ENCODE measurements around the gene LYVE1.
"Not testable (repeated sequence)": the region's sequence is repeated elsewhere in the genome, so short reads cannot be mapped to it uniquely, and the experiment has no call there.

The LYVE1 gene, protein sequence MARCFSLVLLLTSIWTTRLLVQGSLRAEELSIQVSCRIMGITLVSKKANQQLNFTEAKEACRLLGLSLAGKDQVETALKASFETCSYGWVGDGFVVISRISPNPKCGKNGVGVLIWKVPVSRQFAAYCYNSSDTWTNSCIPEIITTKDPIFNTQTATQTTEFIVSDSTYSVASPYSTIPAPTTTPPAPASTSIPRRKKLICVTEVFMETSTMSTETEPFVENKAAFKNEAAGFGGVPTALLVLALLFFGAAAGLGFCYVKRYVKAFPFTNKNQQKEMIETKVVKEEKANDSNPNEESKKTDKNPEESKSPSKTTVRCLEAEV

DNA sequence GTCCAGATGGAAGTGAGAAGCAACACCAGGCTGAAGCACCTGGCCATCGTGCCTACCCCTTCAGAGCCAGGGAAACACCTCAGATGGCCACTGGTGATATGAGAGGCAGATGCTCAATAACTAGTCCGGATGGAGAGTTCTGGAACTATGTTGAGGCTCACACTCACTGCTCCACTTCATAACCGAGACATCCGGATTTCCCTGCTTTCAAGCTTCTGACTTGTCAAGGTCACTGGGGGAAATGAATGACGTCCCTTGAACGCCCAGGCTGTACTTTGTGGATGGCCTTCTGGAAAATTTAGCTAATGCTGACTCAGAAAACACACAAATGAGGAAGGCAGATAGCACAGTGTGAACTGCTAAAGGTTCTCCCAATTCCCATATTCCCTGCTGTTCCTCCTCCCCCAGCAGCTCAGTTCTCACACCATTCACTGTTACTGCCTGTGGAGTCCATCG lies at the start of gene LYVE1:
Gene LYVE1, minus strand, starts transcription at position 180 of the 456 bp plus-strand sequence. Its CDS starts 133 bp downstream, at position 47.
- no peak for DNase-seq

DNA sequence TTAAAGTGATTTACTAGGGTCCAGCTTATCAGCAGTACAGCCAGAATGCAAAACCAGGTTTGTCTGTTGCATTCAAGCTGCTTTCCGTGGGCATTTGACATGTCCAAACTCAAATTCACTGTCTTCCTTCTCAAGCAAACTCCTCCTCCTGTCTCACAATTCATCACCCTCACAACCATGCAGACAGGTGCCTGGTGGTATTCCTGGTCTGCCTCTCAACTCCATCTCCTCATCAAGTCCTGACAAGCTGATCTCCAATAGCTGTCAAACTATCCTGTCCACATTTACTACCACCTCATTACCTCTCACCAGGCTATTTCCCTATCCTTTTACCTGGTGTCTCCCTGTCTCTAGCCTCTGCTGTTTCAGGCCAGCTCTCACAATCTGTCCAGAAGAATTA lies 49.1 kb upstream of the LYVE1 start:
- no peak for DNase-seq

DNA sequence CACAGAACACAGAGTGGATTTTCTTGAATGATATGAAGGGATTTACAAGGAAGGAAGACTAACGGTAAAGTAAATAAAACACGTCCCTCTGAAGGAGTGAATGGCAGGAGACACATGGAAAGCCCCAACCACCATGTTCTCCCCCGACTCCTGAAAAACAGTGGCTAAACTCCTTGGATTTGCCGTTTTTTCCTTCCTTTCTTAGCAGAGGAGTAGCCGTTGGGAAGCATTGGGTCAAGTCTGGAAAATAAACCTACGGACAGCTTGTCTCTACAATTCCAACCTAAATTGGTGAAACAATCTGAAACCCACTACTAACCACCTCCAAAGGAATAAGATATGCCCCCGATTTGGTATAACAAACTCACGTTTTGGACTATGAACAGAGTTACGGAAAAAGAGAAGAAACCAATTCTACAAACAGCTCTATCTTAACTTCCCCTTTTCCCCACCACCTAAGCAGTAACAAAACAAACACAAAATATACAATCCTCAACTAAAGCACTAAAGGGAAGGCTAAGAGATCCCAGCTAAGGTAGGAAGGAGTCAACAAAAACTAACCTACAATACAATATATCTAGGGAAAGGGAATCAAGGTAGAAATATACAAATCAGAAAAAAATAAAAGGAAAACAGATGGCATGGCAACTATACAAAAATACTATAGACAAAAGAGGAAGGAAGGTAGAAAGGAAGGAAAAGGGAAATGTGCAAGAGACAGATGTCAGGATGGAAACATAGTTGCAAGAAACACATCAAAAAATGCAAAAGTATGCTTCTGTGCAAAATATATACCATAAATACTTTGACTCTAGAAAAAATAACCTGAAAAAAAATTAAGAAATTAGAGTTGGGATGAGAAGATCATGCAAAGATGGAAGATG lies 43.8 kb upstream of the LYVE1 start:
- DNase-seq = no peak

DNA sequence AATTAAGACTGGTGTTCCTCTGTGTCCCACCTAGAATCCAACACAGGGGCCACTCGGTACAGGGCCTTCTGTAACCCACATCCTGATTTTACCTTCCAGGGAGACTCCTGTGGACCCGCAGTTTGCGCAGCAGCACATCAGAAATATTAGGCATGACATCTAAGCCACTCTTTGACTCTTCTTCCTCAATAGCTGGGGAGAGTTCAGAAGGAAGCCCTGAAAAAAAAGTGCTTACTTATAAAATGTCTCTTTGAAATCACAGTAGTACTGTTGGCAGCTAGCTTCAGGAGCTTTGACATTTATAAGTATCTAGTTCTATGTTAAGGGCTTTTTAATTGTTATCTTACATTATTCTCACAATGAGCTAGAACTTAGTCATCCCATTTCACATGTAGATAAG lies 41.2 kb upstream of the LYVE1 start:
- DNase-seq = no peak

DNA sequence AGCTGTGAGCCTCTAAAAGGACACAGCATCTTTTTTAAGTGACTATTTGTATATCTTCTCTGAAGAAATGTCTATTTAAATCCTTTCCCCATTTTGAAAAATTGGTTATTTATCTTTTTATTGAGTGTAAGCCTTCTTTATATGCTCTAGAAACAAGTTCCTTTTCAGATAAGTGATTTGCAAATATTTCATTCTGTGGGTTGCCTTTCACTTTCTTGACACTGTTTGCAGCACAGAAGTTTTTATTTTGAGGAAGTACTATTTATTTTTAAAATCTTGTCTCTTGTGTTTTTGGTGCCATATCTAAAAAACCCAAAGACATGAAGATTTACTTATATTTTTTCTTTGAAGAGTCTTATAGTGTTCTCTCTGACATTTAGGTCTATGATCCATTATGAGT lies 40.1 kb upstream of the LYVE1 start:
- DNase-seq = no peak

DNA sequence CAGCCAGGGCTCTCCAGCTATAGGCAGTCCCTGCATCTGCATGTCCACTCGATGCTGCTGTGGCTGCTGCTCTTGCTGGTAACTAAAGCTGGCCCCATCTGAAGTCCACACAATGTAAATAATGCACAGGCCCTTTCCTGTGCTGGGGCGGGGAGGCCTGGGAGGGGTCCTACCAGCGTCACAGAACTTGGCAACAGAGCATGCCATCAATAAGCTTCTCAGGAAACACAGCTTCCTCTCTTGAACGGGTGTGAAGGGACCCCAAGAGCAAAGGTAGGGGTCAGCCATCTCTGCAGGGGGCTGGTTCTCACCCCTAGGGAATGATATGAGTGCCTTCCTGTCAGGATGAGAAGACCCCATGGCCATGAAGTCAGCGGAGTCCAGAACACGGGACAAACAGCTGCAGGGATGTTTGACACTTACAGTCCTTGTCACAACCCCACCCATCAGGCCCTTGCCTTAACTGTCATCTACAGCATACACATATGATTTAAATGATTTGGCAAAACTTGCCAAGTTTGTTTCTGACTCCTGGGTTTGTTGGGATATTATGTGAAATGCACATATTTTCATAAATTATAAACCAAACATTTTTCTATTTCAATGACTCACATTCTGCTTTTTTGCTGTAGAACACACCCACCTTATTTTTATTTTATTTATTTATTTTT lies 39.1 kb upstream of the LYVE1 start:
- no peak for DNase-seq

DNA sequence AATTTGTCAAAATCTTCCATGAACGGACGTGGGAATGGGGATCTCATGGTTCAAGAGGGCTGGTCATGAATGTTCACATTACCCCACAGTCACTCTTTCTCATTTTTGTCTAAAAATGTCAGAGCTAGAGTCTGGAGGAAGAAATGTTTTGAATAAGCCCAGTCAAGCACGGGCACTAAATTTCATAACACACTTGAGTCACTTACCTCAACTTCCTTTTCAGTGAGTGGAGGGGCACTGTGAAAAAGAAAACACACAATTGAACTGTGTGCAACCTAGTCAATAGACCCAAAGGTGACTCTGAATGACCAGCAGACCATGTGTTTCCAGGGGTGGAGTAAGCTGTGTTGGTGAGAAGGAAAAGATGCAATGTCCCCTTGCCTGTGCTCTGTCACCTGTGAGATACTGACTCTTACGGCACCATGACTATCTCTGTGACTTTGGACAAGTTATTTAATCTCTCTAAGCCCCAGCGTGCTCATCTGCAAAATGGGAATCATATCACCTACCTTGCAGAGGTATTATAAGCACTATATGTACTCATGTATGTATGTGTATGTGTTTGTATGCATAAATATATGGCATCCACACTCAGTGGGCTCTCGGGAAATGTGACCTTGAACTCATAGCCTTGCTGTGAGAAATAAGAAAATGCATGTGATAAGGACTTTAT lies 38.2 kb upstream of the LYVE1 start:
- no peak for DNase-seq

DNA sequence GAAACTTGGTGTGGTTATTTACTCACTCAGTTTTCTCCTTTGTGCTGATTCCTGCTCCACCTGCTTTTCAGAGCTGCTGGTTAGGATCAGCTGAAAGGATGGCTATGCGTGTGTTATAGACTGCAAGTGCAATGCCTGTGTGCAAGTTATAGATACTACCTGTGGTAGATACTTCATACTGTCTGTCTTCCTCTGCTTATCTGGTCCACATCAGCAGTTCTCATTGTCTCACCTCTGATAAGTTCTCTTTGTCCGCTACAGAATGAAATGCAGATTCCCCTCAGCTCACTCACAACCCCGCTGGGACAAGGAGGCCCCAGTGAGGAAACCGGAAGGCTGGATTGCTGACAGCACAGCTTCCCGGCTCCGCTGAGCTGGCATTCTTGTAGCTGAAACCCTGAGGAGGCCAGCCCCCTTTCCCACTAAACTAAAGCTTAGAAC lies 37.5 kb upstream of the LYVE1 start:
- DNase-seq = no peak

DNA sequence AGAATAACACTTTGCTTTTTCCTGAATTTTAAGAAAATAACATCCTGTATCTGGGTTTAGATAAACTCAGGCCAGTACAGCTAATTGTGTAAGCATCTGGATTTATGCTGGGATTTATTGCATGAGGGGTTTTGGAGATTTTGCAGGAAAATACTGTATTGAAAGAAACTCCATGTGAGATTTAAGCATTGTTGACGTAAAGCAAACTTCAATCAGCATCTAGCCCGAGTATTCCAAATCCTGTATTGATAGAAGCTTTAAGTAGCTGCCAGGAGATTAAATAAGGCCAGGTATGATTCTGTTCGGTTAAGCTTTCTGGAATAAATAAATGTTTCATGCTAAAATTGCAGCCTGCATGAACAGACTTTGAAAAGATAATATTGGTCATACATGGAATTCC lies 36.3 kb upstream of the LYVE1 start:
- no peak for DNase-seq

DNA sequence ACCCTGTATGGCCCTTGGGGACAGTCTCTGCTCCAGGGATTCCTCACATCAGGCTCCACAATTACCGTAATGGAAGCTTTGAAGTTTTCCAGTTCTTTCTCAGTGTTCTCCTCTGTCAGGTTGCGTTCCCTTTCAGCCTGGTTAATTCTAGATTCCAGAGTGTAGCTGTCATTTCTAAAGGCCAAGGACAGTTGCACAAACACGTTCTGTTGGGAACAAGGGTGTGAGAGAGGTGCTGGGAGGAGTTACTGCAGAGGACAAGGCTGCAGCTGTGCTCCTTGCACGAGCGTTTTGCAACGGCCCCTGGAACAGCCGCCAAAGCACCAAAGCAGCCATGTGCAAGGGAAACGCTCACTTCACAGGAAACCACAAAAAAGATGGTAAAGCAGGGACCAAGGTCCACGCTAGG lies 35.9 kb upstream of the LYVE1 start:
- DNase-seq = no peak

DNA sequence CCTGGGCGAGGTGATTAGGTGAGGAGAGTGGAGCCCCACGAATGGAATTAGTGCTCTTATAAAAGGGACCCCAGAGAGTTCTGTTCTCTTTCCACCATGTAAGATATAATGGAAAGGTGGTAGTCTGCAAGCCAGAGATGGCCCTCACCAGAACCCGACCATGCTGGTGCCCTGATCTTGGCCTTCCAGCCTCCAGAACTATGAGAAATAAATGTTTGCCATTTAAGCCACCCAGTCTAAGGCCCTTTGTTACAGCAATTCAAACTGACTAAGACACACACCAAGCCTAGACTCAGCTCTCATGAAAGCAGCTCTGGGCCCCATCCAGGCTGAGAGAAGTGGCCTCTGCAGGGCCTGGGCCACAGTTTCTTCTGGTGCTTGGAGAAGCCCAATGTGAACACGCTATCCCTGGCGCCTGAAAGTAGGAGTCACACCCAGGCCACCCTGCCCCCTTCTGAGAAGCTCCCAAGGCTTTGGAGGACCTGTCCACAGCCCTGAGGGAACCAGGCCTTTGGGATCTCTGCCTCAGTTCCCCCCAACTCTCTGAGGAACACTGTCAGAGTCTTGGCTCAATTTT lies 35.3 kb upstream of the LYVE1 start:
- DNase-seq = no peak

DNA sequence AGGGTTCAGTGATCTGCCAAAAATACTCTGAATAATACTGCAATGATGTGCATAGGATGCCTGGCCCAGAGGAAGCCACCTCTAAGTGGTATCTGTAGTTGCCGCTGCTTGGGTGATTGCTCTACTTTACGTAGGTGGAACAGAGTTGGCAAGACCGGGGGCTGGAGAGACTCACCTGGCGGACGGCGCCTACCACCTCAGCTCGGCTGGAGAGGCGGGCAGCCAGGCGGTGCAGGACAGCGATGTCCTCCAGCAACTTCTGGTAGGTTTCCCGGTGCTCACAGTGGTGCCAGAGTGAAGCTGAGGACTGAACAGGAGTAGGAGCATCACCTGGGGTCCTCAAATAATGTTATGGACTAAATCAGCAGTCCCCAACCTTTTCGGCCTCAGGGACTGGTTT lies 34.5 kb upstream of the LYVE1 start:
- no peak for DNase-seq

DNA sequence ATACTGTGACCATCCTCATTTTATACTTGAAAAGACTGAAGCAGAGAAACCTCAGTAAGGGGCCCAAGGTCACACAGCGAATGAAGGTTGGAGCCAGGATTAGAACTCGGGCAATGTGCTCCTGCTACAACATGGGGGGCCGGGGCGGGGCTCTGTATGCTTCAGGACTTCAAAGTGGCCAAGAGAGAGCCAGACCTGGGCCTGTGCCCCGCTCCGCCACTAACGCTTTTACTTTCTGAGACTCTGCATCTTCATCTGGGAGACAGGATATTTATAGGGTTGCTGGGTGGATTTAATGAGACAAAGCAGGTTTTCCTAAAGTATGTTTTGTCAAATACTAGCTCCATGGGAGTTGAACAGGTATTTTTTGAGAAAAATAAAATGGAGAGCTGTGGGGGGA lies 33.9 kb upstream of the LYVE1 start:
- DNase-seq = no peak

DNA sequence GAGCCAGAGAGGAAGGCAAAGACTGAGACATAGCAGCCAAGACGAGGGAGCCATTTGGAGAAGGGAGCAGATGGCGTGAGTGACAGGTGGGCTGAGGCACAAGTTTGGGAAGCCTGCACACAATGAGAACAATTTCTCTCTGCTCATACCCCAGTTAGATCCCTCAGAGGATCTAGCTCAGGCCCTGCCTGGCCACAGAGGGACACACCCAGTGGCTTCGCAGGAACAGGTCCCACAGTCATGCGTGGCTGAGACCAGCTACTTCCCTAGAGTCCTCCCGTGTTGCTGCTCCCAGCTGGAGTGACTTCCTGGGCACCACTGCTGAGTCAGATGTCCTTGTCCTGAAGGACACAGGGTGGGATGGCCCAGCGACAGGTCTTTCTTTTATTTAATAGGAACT lies 33.4 kb upstream of the LYVE1 start:
- DNase-seq = no peak

DNA sequence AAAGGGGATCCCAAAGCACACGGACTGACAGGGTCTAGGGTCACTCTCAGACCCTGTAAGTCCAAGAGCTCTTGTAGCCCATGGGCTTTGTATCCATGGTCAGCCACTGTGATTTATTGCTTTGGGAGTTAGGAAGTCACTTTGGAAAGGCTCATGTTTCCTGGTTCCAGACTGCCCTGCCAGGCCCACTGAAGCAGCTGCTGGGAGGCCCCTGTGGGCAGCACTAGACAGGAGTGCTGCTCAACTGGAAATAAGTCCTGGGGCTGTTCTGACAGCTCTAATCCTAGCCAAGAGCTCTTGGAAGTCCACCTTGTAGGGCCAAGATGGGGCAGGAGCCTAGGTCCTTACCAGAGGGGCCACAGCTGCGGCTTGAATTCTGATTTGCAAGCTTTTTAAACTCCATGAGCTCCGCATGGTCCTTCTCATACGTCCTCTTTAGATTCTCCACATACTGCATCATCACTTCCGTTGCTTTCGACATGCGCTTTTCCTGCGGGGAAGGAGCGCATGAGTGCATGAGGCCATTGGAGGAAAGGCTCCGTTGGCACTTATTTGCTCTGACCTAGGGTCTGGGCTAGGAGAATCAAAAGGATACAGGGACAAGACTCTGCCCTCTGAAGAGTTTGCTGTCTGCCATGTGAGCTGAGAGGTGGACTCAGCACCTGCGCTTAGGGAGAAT lies 32.2 kb upstream of the LYVE1 start:
- DNase-seq = no peak

DNA sequence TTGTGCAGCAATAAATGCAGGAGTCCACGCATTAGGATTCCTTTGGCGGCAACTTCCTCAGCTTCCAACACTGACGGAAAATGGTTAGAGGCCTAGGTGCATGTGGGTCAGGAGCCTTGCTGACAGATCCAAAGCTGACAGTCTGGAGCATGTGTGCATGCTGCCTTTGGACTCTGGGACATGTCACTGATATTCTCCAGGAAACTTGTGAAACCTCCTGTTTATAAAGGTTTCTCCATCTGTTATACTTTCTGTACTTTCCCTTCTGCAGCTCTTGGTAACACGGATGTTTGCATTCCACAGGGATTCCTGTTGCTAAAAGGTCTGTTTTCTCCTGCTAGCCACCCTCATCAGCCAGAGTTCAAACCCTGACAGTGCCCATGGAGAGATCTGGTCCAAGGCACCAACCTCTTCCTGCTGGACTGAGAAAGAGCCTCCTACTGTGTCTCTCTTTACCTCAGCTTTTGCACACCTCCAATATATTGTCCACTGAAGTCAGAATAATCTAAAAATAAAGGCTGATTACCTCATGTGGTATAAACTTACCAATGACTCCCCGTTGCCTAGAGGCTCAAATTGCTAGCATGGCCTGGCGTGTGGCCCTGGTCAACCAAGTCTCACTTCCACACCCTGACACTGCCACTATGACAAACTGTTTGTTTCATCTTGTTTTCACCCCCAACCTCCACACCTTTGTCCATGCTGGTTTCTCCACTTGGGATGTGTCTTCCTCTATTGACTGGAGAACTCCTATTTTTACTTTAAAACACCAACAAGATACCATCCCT lies 31.1 kb upstream of the LYVE1 start:
- no peak for DNase-seq

DNA sequence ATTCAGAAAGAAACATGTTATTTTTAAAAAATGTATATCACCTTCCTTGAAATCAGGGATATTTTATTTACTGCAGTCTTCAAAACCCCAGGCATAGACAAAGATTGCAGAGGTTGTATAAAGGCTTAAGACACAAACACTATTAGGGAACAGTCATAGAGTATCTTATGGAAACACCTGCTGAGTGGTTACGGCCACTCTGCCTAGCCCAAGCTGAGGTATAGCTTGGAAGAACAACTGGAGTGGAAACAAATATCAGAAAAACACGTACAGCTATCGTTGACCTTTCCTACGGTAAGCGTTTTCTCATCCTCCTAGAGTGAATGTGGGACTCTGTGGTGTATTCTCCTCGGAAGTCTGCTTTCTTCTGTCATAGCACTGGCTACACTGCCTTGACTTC lies 30.4 kb upstream of the LYVE1 start:
- no peak for DNase-seq

DNA sequence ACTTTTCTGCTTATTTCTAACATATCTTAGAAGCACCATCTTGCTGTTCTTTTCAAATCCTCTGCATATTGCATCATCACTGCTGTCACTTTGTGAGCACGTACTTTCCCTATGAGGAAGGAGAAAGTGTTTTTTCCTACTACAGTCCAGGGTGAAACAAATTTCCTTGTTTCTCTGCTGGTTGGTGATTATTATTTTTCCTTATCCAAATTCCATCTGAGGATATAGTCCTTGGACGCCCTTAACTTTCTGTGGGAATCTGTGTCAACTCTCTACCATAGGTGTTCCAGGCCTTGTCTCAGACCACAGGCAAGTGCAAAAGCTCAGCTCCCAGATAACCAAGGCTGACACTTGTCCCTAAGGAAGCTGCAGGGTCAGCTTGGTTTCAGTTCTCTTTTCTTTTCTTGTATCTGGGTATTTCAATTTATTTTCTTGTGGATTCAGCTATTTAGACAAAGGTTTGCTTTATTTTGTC lies 29.4 kb upstream of the LYVE1 start:
- DNase-seq = no peak

DNA sequence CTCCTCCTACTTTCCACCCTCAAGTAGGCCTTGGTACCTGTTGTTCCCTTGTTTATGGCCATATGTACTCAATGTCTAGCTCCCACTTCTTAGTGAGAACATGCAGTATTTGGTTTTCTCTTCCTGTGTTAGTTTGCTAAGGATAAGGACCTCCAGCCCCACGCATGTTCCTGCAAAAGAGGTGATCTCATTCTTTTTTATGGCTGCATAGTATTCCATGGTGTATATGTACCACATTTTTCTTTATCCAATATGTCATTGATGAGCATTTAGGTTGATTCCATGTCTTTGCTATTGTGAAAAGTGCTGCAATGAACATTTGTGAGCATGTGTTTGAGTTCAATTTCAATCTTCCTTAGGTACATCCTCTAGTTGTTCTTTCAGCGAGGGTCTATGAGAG lies 27.4 kb upstream of the LYVE1 start:
- DNase-seq = not testable (repeated sequence)

DNA sequence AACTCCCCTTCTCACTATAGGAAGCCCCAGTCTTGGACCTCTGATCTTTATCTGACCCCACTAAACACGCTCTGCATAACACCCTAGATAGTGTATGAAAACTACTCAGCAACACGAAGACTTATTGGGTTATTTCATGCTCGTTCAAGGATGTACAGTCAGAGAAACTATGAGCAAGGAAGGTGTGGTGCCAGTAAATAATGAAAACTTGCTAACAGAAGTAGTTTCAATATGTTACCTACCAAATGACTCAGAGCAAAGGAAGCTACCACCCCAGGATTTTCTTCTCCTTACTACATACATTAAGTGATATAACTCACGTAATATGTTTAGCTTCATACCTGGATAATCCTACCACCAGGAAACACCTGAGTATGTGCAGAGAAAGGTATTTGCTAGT lies 25.9 kb upstream of the LYVE1 start:
- no peak for DNase-seq

DNA sequence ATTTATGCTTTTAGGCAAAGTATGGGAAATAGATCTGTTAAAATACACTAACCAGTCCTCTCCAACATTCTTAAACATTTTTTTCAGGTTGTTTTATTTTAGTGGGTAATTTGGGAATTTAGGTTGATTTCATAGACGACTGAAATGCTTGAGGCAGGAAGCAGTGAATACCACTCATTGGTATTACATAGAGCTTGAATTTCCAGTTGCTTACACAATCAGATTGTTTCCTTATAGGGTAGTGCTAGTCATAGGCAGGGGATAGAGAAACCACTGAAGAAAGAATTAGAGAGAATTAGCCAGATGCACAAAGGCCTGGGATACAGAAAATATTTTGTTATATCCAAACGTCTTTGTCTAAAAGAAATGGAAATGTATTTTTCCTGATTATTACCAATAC lies 23.9 kb upstream of the LYVE1 start:
- no peak for DNase-seq
